Measurements from ENCODE around the gene TEX13B. TPM values are rescaled to one million over a fixed set of nuclear protein-coding genes. Genes with fewer than 3 reads are reported as not detected.

Gene TEX13B
- total RNA-seq, 1 donor from 2014 or later, result not detected

DNA sequence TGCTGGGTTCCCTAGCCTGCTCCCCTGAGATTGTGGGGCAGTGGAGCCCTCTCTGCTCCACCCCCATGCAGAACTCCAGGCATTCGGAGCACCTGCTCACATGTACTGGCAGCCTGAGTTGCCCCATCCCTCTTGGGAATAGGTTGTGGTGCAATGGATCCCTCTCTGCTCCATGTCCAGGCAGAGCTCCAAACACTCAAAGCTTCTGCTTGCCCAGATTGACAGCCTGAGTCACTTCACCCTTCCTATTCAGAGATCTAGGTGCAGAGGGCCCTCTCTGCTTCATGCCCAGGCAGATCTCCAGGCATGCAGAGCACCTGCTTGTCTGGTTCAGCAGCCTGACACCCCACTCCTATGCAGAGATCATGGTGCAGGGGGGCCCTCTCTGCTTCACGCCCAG lies 18.6 kb upstream of the TEX13B start:
- TF ChIP-seq, protein P1, sequence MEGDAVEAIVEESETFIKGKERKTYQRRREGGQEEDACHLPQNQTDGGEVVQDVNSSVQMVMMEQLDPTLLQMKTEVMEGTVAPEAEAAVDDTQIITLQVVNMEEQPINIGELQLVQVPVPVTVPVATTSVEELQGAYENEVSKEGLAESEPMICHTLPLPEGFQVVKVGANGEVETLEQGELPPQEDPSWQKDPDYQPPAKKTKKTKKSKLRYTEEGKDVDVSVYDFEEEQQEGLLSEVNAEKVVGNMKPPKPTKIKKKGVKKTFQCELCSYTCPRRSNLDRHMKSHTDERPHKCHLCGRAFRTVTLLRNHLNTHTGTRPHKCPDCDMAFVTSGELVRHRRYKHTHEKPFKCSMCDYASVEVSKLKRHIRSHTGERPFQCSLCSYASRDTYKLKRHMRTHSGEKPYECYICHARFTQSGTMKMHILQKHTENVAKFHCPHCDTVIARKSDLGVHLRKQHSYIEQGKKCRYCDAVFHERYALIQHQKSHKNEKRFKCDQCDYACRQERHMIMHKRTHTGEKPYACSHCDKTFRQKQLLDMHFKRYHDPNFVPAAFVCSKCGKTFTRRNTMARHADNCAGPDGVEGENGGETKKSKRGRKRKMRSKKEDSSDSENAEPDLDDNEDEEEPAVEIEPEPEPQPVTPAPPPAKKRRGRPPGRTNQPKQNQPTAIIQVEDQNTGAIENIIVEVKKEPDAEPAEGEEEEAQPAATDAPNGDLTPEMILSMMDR (IDR thresholded peaks at IDR 0.05; ENCODE audit: partially characterized antibody, unreplicated experiment), result no peak
- Mint-ChIP-seq H3K9me3 (ENCODE audit: unreplicated experiment) (no peaks in the 10 kb centered on the region), H3K27ac (ENCODE audit: unreplicated experiment) (no peak overlapping the region), H3K36me3 (ENCODE audit: unreplicated experiment) (no peaks in the 10 kb centered on the region), H3K27me3 (ENCODE audit: unreplicated experiment) (no peaks in the 10 kb centered on the region), H3K4me1 (ENCODE audit: low read depth, unreplicated experiment) (no peaks in the 10 kb centered on the region), H3K4me3 (ENCODE audit: unreplicated experiment) (no peak overlapping the region)
- DNase-seq, result no peak

GRCh38 chrX:107996124-107996523 lies 14.0 kb upstream of the TEX13B start:
- Mint-ChIP-seq H3K27me3 (ENCODE audit: unreplicated experiment) (no peaks in the 10 kb centered on the region), H3K36me3 (ENCODE audit: unreplicated experiment) (no peaks in the 10 kb centered on the region), H3K27ac (ENCODE audit: unreplicated experiment) (no peak overlapping the region), H3K4me3 (ENCODE audit: unreplicated experiment) (no peak overlapping the region), H3K4me1 (ENCODE audit: low read depth, unreplicated experiment) (no peaks in the 10 kb centered on the region), H3K9me3 (ENCODE audit: unreplicated experiment) (no peaks in the 10 kb centered on the region)
- no peak for DNase-seq
- TF ChIP-seq, protein P1 (IDR thresholded peaks at IDR 0.05; ENCODE audit: partially characterized antibody, unreplicated experiment), result no peak

DNA sequence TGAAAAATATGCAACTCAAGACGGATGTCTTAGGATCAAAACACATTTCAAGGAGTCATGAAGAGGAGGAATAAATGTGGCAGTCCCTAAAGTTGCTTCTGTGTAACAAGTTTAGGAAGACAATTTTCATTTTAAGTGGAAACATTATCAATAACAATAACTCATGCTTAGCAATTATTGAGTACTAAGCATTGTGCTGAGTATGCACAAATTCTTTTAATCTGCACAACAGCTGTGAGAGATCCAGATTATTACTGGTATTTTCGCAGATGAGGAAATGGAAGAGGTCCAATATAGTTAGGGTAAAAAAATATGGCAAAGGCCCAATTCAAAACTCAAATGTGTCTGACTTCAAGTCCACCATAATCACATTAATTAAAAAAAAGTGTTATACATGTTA lies 2.9 kb upstream of the TEX13B start:
- H3K27ac Mint-ChIP-seq (ENCODE audit: unreplicated experiment), result no peak overlapping the region
- no peaks in the 10 kb centered on the region for H3K9me3 Mint-ChIP-seq (ENCODE audit: unreplicated experiment)
- H3K4me3 Mint-ChIP-seq (ENCODE audit: unreplicated experiment), result no peak overlapping the region

DNA sequence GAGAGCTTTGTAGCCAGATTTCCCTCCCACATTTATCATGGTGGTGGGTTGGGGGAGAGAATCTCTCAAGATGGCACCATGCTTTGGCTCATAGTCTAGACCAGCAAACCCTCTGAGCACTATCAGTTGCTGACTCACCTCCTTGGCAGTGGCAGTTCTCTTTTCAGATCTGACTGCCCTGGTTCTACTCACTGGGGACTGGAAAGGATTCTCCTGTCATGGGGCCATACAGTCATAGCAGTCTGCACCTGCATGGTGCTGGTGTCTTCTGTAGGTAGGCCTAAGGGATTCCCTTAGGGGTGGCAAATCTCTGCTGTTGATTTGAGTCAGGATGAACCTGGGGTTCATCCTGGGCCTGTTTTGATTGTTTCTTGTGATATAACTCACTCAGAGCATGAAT lies 2.6 kb downstream of the TEX13B start:
- Mint-ChIP-seq H3K27ac (ENCODE audit: unreplicated experiment) (no peak overlapping the region), H3K27me3 (ENCODE audit: unreplicated experiment) (no peaks in the 10 kb centered on the region), H3K36me3 (ENCODE audit: unreplicated experiment) (no peaks in the 10 kb centered on the region), H3K4me3 (ENCODE audit: unreplicated experiment) (no peak overlapping the region), H3K4me1 (ENCODE audit: low read depth, unreplicated experiment) (no peaks in the 10 kb centered on the region), H3K9me3 (ENCODE audit: unreplicated experiment) (no peaks in the 10 kb centered on the region)
- no peak for DNase-seq
- TF ChIP-seq, protein P1 (IDR thresholded peaks at IDR 0.05; ENCODE audit: partially characterized antibody, unreplicated experiment), result no peak

More for the DNA sequence above, 2.9 kb upstream of the TEX13B start:
- TF ChIP-seq, protein P1 (IDR thresholded peaks at IDR 0.05; ENCODE audit: partially characterized antibody, unreplicated experiment), result no peak
- H3K27me3 Mint-ChIP-seq (ENCODE audit: unreplicated experiment), result no peaks in the 10 kb centered on the region
- H3K36me3 Mint-ChIP-seq (ENCODE audit: unreplicated experiment), result no peaks in the 10 kb centered on the region
- no peak for DNase-seq
- H3K4me1 Mint-ChIP-seq (ENCODE audit: low read depth, unreplicated experiment), result no peaks in the 10 kb centered on the region

DNA sequence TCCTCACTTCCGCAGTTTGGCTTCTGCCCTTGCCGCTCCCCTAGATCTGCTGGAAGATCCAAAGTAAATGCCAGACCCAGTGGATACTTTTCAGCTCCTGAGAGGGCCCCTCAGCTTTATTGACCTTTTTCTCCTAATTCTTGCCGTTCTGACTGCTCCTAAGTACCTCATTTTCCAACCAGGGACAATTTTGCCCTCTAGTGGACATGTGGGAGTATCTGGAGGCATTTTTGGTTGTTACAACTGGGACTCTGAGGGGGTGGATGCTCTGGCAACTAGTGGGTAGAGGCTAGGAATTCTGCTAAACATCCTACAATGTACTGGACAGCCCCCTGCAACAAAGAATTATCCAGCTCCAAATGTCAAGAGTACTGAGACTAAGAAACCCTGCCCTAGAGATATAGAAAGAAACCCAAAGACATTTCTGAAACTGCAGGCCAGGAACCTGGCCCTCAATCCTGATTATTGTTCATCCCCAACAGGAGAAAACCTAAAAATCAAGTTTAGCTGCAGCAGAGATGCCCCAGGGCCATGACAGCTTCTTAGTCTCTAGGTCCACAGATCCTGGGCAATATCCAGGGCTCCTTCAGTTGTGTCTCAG lies 3.4 kb downstream of the TEX13B start:
- Mint-ChIP-seq H3K4me1 (ENCODE audit: low read depth, unreplicated experiment) (no peaks in the 10 kb centered on the region), H3K27me3 (ENCODE audit: unreplicated experiment) (no peaks in the 10 kb centered on the region), H3K9me3 (ENCODE audit: unreplicated experiment) (no peaks in the 10 kb centered on the region), H3K36me3 (ENCODE audit: unreplicated experiment) (no peaks in the 10 kb centered on the region), H3K4me3 (ENCODE audit: unreplicated experiment) (no peak overlapping the region), H3K27ac (ENCODE audit: unreplicated experiment) (no peak overlapping the region)
- no peak for DNase-seq
- TF ChIP-seq, protein P1 (IDR thresholded peaks at IDR 0.05; ENCODE audit: partially characterized antibody, unreplicated experiment), result peak; percentile 42

Measured in glutamatergic neuron (in vitro differentiated cells).